Measurements from ENCODE around the gene IL12RB1. TPM values are rescaled to one million over a fixed set of nuclear protein-coding genes. Genes with fewer than 3 reads are reported as not detected.

The IL12RB1 gene
- total and polyA plus RNA-seq, 2 of the 13 experiments (the other 11 are each of a cell fraction or from before 2014, with no cell fraction given): 0.03 to 0.04 TPM

- 0 out of 2 replicates have a peak, but pooled peaks have one; percentile 26 for TF ChIP-seq ZNF644 (CRISPR knock-in tag; IDR thresholded peaks at IDR 0.05; ENCODE audit: low read depth)
- no peak for TF ChIP-seq PPARG (CRISPR knock-in tag; conservative IDR thresholded peaks at IDR 0.05)
- TF ChIP-seq ZNF766 (CRISPR knock-in tag; IDR thresholded peaks at IDR 0.05; ENCODE audit: borderline replicate concordance): no peak
- no peak for TF ChIP-seq DRAP1 (CRISPR knock-in tag; IDR thresholded peaks at IDR 0.05)
- no peak for TF ChIP-seq ZNF101 (CRISPR knock-in tag; IDR thresholded peaks at IDR 0.05; ENCODE audit: borderline replicate concordance, low read depth)
- TF ChIP-seq ZNF75D (CRISPR knock-in tag; IDR thresholded peaks at IDR 0.05; ENCODE audit: borderline replicate concordance): no peak
- no peak for TF ChIP-seq ZNF225 (CRISPR knock-in tag; IDR thresholded peaks at IDR 0.05)
- TF ChIP-seq SPEN (CRISPR knock-in tag; IDR thresholded peaks at IDR 0.05; ENCODE audit: low read depth): peak; percentile 31; the same call in 1 of the 2 replicates
- no peak for TF ChIP-seq ZNF512 (CRISPR knock-in tag; IDR thresholded peaks at IDR 0.05)
- TF ChIP-seq ZFP1 (CRISPR knock-in tag; IDR thresholded peaks at IDR 0.05): no peak
- no peak for TF ChIP-seq GABPB1 (CRISPR knock-in tag; IDR thresholded peaks at IDR 0.05)
- TF ChIP-seq ZNF292 (CRISPR knock-in tag; IDR thresholded peaks at IDR 0.05; ENCODE audit: borderline replicate concordance, low read depth): 0 out of 2 replicates have a peak, but pooled peaks have one; percentile 20
- no peak for TF ChIP-seq ZNF816 (CRISPR knock-in tag; IDR thresholded peaks at IDR 0.05; ENCODE audit: borderline replicate concordance)
- peak; percentile 46; the same call in 1 of the 2 replicates for TF ChIP-seq HHEX (CRISPR knock-in tag; IDR thresholded peaks at IDR 0.05)
- no peak for TF ChIP-seq ZNF296 (CRISPR knock-in tag; conservative IDR thresholded peaks at IDR 0.05)
- no peak for TF ChIP-seq HOXA5 (CRISPR knock-in tag; IDR thresholded peaks at IDR 0.05)
- TF ChIP-seq GTF2F1 (IDR thresholded peaks at IDR 0.05; ENCODE audit: low read length): no peak
- no peak; the same call in 1 of the 2 replicates for TF ChIP-seq ETV5 (CRISPR knock-in tag; IDR thresholded peaks at IDR 0.05; ENCODE audit: borderline replicate concordance)
- TF ChIP-seq RAD51 (IDR thresholded peaks at IDR 0.05; ENCODE audit: borderline replicate concordance): no peak
- TF ChIP-seq ZC3H13 (CRISPR knock-in tag; IDR thresholded peaks at IDR 0.05): no peak
- TF ChIP-seq ZNF546 (CRISPR knock-in tag; conservative IDR thresholded peaks at IDR 0.05): no peak
- TF ChIP-seq NCOA1 (CRISPR knock-in tag; IDR thresholded peaks at IDR 0.05): no peak
- no peak for TF ChIP-seq PAF1 (CRISPR knock-in tag; IDR thresholded peaks at IDR 0.05)
- TF ChIP-seq JUNB (CRISPR knock-in tag; IDR thresholded peaks at IDR 0.05; ENCODE audit: borderline replicate concordance): peak; percentile 50; the same call in 1 of the 2 replicates
- TF ChIP-seq FOXA3 (CRISPR knock-in tag; IDR thresholded peaks at IDR 0.05): peak; percentile 86
- TF ChIP-seq HNF4G (IDR thresholded peaks at IDR 0.05; ENCODE audit: borderline replicate concordance, low read depth, low read length): no peak
- TF ChIP-seq HNF4G (CRISPR knock-in tag; IDR thresholded peaks at IDR 0.05; ENCODE audit: borderline replicate concordance, low read depth): no peak
- no peak for TF ChIP-seq PRPF4 (IDR thresholded peaks at IDR 0.05; ENCODE audit: low read depth, low read length, poor library complexity, severe bottlenecking)
- TF ChIP-seq THRA (CRISPR knock-in tag; IDR thresholded peaks at IDR 0.05; ENCODE audit: borderline replicate concordance): no peak
- TF ChIP-seq ZNF431 (CRISPR knock-in tag; IDR thresholded peaks at IDR 0.05; ENCODE audit: borderline replicate concordance, low read depth): no peak
Observed at GRCh38 chr19:18029617-18030338, 57.0 kb downstream of the IL12RB1 start (continued).
